GM12873 (cell line): ENCODE measurements around the gene TMEM242.

Experiments
- TF ChIP-seq, protein P1 (sequence below): IDR thresholded peaks from 2 replicates; pipeline ENCODE4 v1.5.1; 2012; ENCODE audit warnings: low read depth, mild to moderate bottlenecking, moderate library complexity, low read length, control low read depth; ENCODE audit not compliant: insufficient read depth; ENCODE audit errors: missing control alignments

Gene TMEM242

DNA sequence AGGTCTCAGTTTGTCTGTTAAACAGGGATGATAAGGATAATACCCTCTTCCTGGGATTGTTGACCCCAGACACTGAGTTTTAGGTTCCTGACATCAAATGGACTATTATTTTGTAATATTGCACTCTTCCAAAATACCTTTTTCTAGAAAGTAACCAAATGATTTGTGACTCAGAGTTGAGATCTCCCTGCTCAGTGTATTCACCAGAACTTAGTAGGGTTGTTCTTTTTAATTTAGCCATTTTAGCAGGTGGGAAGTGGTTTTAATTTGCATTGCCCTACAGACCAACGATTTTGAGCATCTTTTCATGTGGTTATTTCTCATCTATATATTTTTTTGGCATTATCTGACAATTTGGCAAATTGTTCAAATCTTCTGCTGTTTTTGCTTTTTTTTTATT lies 75.1 kb downstream of the TMEM242 start:
- TF ChIP-seq, protein P1, sequence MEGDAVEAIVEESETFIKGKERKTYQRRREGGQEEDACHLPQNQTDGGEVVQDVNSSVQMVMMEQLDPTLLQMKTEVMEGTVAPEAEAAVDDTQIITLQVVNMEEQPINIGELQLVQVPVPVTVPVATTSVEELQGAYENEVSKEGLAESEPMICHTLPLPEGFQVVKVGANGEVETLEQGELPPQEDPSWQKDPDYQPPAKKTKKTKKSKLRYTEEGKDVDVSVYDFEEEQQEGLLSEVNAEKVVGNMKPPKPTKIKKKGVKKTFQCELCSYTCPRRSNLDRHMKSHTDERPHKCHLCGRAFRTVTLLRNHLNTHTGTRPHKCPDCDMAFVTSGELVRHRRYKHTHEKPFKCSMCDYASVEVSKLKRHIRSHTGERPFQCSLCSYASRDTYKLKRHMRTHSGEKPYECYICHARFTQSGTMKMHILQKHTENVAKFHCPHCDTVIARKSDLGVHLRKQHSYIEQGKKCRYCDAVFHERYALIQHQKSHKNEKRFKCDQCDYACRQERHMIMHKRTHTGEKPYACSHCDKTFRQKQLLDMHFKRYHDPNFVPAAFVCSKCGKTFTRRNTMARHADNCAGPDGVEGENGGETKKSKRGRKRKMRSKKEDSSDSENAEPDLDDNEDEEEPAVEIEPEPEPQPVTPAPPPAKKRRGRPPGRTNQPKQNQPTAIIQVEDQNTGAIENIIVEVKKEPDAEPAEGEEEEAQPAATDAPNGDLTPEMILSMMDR, result no peak

DNA sequence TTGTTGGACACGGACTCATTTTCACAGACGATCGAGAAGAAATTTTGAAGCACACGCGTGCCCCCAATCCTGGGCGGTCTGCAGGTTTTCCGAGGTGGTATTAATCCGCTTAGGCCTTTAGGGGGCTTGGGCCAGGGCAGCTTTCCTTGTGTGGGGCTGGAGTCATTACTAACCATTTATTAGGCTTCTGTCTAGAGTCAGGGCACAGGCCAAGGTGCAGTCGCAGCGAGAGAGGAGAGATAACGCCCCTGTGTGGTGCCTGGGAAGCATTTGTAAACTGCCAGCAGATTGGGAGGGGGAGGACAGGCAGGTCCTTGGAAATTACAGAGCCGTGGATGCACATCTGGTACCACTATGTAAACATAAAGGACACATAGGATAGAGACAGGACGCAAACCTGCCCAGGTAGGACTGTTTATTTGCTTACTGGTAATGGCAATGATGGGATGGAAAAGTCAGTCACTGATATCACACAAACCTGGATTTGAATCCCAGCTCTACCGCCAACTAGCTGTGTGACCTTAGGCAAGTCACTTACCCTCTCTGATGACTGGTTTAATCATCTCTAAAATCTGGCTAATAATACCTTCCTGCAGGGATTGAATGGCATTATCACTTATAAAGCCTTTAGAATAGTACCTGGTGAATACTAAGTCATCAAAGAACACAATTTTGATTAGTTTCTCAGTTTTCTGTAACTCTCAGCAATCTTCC lies 76.4 kb downstream of the TMEM242 start:
- TF ChIP-seq, protein P1, result no peak

DNA sequence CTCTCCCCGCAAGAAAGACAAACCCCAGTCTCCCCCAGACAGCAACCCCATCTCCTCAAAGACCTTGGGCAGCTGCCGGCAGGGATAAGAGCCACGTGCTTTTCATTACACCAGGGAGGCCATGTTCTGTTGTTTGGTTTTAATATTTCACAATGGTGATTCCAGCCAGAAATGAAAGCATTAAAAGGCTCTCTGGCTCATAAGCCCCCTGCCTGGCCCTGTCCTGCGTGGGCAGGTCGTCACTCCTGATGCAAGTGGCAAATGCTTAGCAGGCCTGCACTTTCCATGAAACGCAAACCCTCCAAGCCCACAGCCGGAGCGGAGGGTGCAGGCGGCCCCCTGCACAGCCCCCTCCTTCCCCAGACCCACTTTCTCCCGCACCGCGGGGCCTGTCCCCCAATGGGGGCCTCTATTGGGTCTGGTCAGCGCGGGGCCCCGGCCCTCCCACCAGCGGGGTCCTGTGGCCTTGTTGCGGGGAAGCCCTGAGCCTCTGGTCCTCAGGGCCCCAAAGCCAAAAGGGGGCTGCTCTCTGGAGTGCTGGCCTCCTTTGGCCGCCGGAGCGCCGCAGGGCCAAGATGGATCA lies 77.2 kb downstream of the TMEM242 start:
- TF ChIP-seq, protein P1, result no peak

DNA sequence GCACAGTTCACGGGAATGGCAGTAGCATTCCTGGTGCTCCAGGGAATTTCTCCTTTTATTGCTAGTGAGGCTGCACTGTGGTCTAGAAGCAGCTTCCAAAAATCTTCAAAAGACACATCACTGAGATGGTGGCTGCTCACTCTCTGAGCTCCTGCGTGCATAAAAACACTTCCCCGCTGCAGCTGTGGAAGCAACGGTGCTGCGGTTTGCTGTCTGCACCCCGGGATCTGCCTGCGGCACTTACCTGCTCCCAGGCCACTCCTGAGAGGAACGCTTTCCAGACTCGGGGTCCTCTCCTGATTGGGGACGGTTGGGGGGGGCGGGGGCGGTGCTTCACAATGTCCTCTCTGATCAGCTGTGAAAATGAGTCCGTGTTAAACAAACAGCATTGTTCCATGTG lies 77.9 kb downstream of the TMEM242 start:
- TF ChIP-seq, protein P1, result no peak

DNA sequence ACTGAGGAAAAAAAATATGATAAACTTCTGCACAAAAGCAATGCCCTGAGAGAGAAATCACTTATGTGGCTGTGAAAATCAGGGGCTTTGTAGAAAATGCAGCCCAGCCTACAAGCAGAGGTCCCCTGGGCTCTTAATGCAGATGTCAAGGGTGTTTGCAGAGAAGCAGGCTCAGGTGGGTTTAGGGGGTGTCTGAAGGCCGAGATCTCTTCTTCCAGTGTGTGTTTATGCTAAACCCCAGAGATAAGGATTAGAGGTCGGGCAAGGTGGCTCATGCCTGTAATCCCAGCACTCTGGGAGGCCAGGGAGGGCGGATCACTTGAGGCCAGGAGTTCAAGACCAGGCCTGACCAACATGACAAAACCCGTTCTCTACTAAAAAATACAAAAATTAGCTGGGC lies 78.5 kb downstream of the TMEM242 start:
- TF ChIP-seq, protein P1, result no peak

DNA sequence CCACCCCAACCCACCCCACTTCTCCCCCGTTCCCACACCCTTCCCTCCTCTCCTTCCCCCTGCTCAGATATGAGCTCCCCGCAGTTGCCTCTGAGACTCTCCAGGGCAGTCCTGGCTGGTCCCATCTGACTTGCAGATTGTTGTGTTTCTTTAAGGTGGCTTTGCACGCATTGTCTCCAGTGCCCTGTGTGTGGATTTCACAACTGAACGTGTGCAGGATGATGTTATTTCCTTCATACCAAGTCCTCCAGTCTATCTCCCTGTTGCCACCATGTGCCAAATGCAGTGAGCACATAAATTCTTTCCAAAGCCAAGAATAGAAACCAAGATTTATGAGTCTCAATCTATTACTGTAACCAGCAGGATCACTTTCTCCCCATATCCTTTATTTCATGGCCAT lies 79.1 kb downstream of the TMEM242 start:
- TF ChIP-seq, protein P1, result no peak

DNA sequence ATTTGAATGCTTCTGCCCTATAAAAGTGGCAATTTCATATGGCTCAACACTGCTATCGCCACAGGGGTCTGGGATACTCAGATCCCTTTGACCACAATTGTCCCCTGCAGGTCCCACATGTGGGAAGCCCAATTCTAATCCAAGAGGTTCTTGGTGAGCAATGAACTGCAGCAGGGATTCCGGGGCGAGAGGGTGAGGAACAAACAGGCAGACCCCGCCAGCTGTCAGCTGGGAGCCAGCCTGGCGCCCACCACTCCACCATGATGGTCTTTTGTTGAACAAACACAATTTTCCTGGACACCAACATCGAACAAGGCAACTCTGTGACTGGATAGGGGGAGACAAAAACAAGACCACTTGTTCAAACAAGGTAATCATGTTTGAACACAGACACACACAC lies 80.5 kb downstream of the TMEM242 start:
- TF ChIP-seq, protein P1, result no peak
